Endothelial cell of umbilical vein (primary cell): ENCODE measurements around the gene GPAT3. TPM values are rescaled to one million over a fixed set of nuclear protein-coding genes. Genes with fewer than 3 reads are reported as not detected.

Experiments used
- BruUV-seq: library from RNA; stranded (reverse); fragments of 400-500 nt; replicated peaks from 2 replicates; lab custom pipeline; 2021; lab: Mats Ljungman, UMichigan
- CTCF ChIA-PET: fragments of 300-600, 350-600 bp; sonication (Branson Sonifier 250); formaldehyde crosslinking; loops from one replicate; lab custom pipeline; 2021; ENCODE audit warnings: antibody characterized with exemption, inconsistent platforms; lab: Charles Lee
- POLR2A ChIA-PET: fragments of 300-600, 350-600 bp; sonication (Branson Sonifier 250); formaldehyde crosslinking; loops from one replicate; lab custom pipeline; 2021; ENCODE audit warnings: antibody characterized with exemption, inconsistent platforms; lab: Charles Lee
- DNase-seq: peaks from one replicate; pipeline ENCODE4 v3.0.0-alpha.2; 2011; ENCODE audit warnings: low read depth, low spot score
- FAIRE-seq: peaks from 2 replicates; lab custom pipeline; 2011; peaks lifted over from hg19 to GRCh38; lab: Jason Lieb, UNC
- H2AFZ ChIP-seq: 2 replicates; pipeline ENCODE4 v1.6.0; 2012; ENCODE audit warnings: low read depth, low read length, control low read depth, inconsistent platforms
- H3K27ac ChIP-seq: 2 replicates; pipeline ENCODE4 v1.5.1; 2011; ENCODE audit warnings: low read depth, mild to moderate bottlenecking, control low read depth, low read length, moderate library complexity; ENCODE audit not compliant: insufficient read depth
- H3K27me3 ChIP-seq, 2 experiments: 2 replicates each; pipeline versions ENCODE4 v1.6.0 to v1.6.1; 2011; ENCODE audit warnings: low read length in 2 of 2, mixed read lengths in 1 of 2; ENCODE audit not compliant: control insufficient read depth in 2 of 2, insufficient read depth in 2 of 2
- H3K36me3 ChIP-seq, 2 experiments: 2 replicates in 1 of 2; 3 replicates in 1 of 2; pipeline ENCODE4 v1.5.1; 2011; ENCODE audit warnings: low read length in 2 of 2, mild to moderate bottlenecking in 1 of 2, moderate library complexity in 1 of 2; ENCODE audit not compliant: control insufficient read depth in 2 of 2, insufficient read depth in 2 of 2; ENCODE audit errors: extremely low read depth in 1 of 2
- H3K4me1 ChIP-seq: 3 replicates; pipeline ENCODE4 v1.5.1; 2011; ENCODE audit warnings: mild to moderate bottlenecking, low read length; ENCODE audit not compliant: control insufficient read depth, insufficient read depth; ENCODE audit errors: extremely low read depth
- H3K4me2 ChIP-seq: 2 replicates; pipeline ENCODE4 v1.6.1; 2011; ENCODE audit warnings: low read length, control low read depth, mixed read lengths; ENCODE audit not compliant: insufficient read depth
- H3K4me3 ChIP-seq, 3 experiments: fragments of 200-600 bp in 1 of 3; sonication (generic), shearing (Covaris generic) in 1 of 3; replicated peaks in 1 of 3; 2 replicates each; pipeline ENCODE4 v1.5.1; 2011 to 2016; ENCODE audit warnings: control low read depth in 3 of 3, low read length in 3 of 3, mild to moderate bottlenecking in 2 of 3, inconsistent platforms in 1 of 3, low read depth in 1 of 3, moderate library complexity in 1 of 3; ENCODE audit not compliant: insufficient read depth in 1 of 3
- H3K79me2 ChIP-seq: 2 replicates; pipeline ENCODE4 v1.6.0; 2012; ENCODE audit warnings: low read length, inconsistent platforms; ENCODE audit not compliant: control insufficient read depth, insufficient read depth
- H3K9ac ChIP-seq: replicated peaks from 2 replicates; pipeline ENCODE3; 2011; ENCODE audit warnings: low read length, control low read depth; ENCODE audit not compliant: insufficient read depth; ENCODE audit errors: extremely low read depth
- H3K9me1 ChIP-seq: replicated peaks from 3 replicates; pipeline ENCODE4 v1.6.0; 2011; ENCODE audit warnings: mild to moderate bottlenecking, low read length; ENCODE audit not compliant: control insufficient read depth, insufficient read depth; ENCODE audit errors: extremely low read depth
- H3K9me3 ChIP-seq: replicated peaks from 2 replicates; pipeline ENCODE4 v1.5.1; 2012; ENCODE audit warnings: low read length, inconsistent platforms; ENCODE audit not compliant: control insufficient read depth, insufficient read depth
- H4K20me1 ChIP-seq: replicated peaks from 2 replicates; pipeline ENCODE3; 2011; ENCODE audit warnings: mild to moderate bottlenecking, low read length; ENCODE audit not compliant: control insufficient read depth, insufficient read depth; ENCODE audit errors: extremely low read depth
- CTCF ChIP-seq, 2 donors: IDR thresholded peaks; 1 replicate in 1 of 2; 2 replicates in 1 of 2; pipeline ENCODE4 v1.5.1; 2011; ENCODE audit warnings: low read length in 2 of 2, mild to moderate bottlenecking in 2 of 2, moderate library complexity in 2 of 2, control low read depth in 1 of 2, inconsistent platforms in 1 of 2, low read depth in 1 of 2; ENCODE audit not compliant: insufficient read depth in 1 of 2; ENCODE audit errors: extremely low read depth in 1 of 2
- EZH2 ChIP-seq: IDR thresholded peaks from 2 replicates; pipeline ENCODE4 v1.6.1; 2012; ENCODE audit warnings: borderline replicate concordance, low read depth, mild to moderate bottlenecking, moderate library complexity, low read length, inconsistent platforms; ENCODE audit not compliant: severe bottlenecking
- FOS ChIP-seq: IDR thresholded peaks from 2 replicates; pipeline ENCODE4 v1.6.1; 2011; ENCODE audit warnings: mild to moderate bottlenecking, low read length, moderate library complexity, borderline replicate concordance; ENCODE audit not compliant: insufficient read depth
- GATA2 ChIP-seq: IDR thresholded peaks from 2 replicates; pipeline ENCODE4 v1.7.0; 2011; ENCODE audit warnings: low read depth, mild to moderate bottlenecking, moderate library complexity, mixed read lengths, low read length; ENCODE audit not compliant: insufficient read length, insufficient read depth
- JUN ChIP-seq: IDR thresholded peaks from 2 replicates; pipeline ENCODE4 v1.6.1; 2011; ENCODE audit warnings: borderline replicate concordance, low read depth; ENCODE audit not compliant: insufficient read length, insufficient read depth
- MAX ChIP-seq: IDR thresholded peaks from 2 replicates; pipeline ENCODE4 v1.6.1; 2011; ENCODE audit not compliant: insufficient read depth, insufficient read length
- MYC ChIP-seq: IDR thresholded peaks from one replicate; pipeline ENCODE4 v1.6.1; 2011; ENCODE audit warnings: mild to moderate bottlenecking, low read depth, low read length
- POLR2A ChIP-seq: IDR thresholded peaks from 2 replicates; pipeline ENCODE4 v1.6.1; 2012; ENCODE audit warnings: low read depth, mild to moderate bottlenecking, control low read depth, low read length
- POLR2AphosphoS5 ChIP-seq: IDR thresholded peaks from 2 replicates; pipeline ENCODE4 v1.6.1; 2012; ENCODE audit warnings: low read depth, mild to moderate bottlenecking, control low read depth, low read length, moderate library complexity; ENCODE audit not compliant: insufficient read depth
- dilution Hi-C: fragments of 300-500 bp; cut with MboI; formaldehyde crosslinking; loops from one replicate; pipeline ENCODE4 v1.15.0; 2019; ENCODE audit warnings: low sequenced_read_pairs; ENCODE audit not compliant: extremely low pct_ligation_motif_present
- intact Hi-C: fragments of 100-400 bp; cut with micrococcal nuclease; formaldehyde crosslinking; loops from one replicate; pipeline ENCODE4 v1.10.0; 2022
- polyA plus RNA-seq, 4 experiments: library from polyadenylated mRNA; depleted of rRNA in 3 of 4; stranded (reverse) in 3 of 4; unstranded in 1 of 4; fragments of >200 nt; gene quantifications; 2 replicates each; pipeline versions ENCODE4 v1.2.1 to v1.2.3, GENCODE V29; 2011 to 2012; ENCODE audit warnings: missing spikeins in 1 of 4
- total RNA-seq: library from RNA; stranded (reverse); gene quantifications from 2 replicates; pipeline ENCODE4 v1.2.3, GENCODE V29; 2021

Gene GPAT3
- total and polyA plus RNA-seq, 2 donors (not counting 3 experiments of a cell fraction or from before 2014, with no cell fraction given) = 0.36 to 2.1 TPM

- Histone ChIP-seq H3K9me3 (no peaks in the 10 kb centered on the region), H3K4me2 (no peak overlapping the region), H3K9me1 (no peaks in the 10 kb centered on the region), H3K4me1 (no peaks in the 10 kb centered on the region), H3K4me3 (no peak overlapping the region), H4K20me1 (no peaks in the 10 kb centered on the region), H3K9ac (no peak overlapping the region), H3K36me3 (no peaks in the 10 kb centered on the region), H2AFZ (no peak overlapping the region), H3K27me3 (no peaks in the 10 kb centered on the region), H3K27ac (no peak overlapping the region), H3K79me2 (no peaks in the 10 kb centered on the region)
- TF ChIP-seq MYC = no peak
- TF ChIP-seq CTCF (IDR thresholded peaks at IDR 0.05; ENCODE audit: extremely low read depth in 1 of 2, insufficient read depth in 1 of 2, low read depth in 1 of 2, low read length in 2 of 2) = no peak
- no peak for TF ChIP-seq JUN
- TF ChIP-seq FOS = no peak
- TF ChIP-seq EZH2 = no peak
- TF ChIP-seq GATA2 = no peak
- TF ChIP-seq POLR2A = no peak
- no peak for TF ChIP-seq POLR2AphosphoS5
- no peak for TF ChIP-seq MAX
- dilution Hi-C loops (no loop called here), intact Hi-C loops (no loop called here)
- CTCF ChIA-PET = interaction anchor here (0.8 to 1.4 kb wide), 5 partner anchors 8 to 22 kb away, joined by 3 to 6 read pairs (median 4); no protein-coding TSS in a partner anchor
- FAIRE-seq = peak; percentile 72
- peak; percentile 22 for DNase-seq
- POLR2A ChIA-PET = no interaction called here
- BruUV-seq = no TSS peak
These were observed 63.3 kb downstream of the GPAT3 start for GRCh38 chr4:83599183-83599582.
